Esophagus squamous epithelium (tissue), 5 donors: ENCODE data around the gene DDX23. TPM values are rescaled to one million over a fixed set of nuclear protein-coding genes. Genes with fewer than 3 reads are reported as not detected.

ENCODE experiments used
- DNase-seq: peaks from one replicate; lab custom pipeline; 2025; lab: John Stamatoyannopoulos, UW
- H3K27ac ChIP-seq, 4 donors: fragments of 200-600 bp; sonication (generic); one replicate each; pipeline ENCODE4 v1.5.1; 2016 to 2019; ENCODE audit warnings: mild to moderate bottlenecking in 1 of 4
- H3K27me3 ChIP-seq, 4 donors: fragments of 200-600 bp; sonication (generic); 1 replicate in 3 of 4; 2 replicates in 1 of 4; pipeline versions ENCODE4 v1.5.1 to v1.6.0; 2017 to 2021; ENCODE audit warnings: antibody characterized with exemption in 1 of 4
- H3K36me3 ChIP-seq, 3 donors: fragments of 200-600 bp; sonication (generic); one replicate each; pipeline ENCODE4 v1.5.1; 2016 to 2019
- H3K4me1 ChIP-seq, 3 donors: fragments of 200-600 bp; sonication (generic); one replicate each; pipeline ENCODE4 v1.5.1; 2017 to 2019
- H3K4me3 ChIP-seq, 4 donors: fragments of 200-600 bp; sonication (generic); 1 replicate in 3 of 4; 2 replicates in 1 of 4; pipeline ENCODE4 v1.5.1; 2016 to 2019; ENCODE audit warnings: mild to moderate bottlenecking in 2 of 4, moderate library complexity in 1 of 4
- H3K9me3 ChIP-seq, 3 donors: fragments of 200-600 bp; sonication (generic); one replicate each; pipeline ENCODE4 v1.5.1; 2016 to 2019
- CTCF ChIP-seq, 6 experiments: fragments of 450-650 bp in 4 of 6; fragments of 200-600 bp in 2 of 6; sonication (generic) in 2 of 6; IDR thresholded peaks; one replicate each; pipeline ENCODE4 v1.5.1; 2016 to 2019; ENCODE audit warnings: antibody characterized with exemption in 6 of 6, mild to moderate bottlenecking in 4 of 6, moderate library complexity in 4 of 6
- POLR2A ChIP-seq, 4 donors: fragments of 450-650 bp; IDR thresholded peaks; one replicate each; pipeline ENCODE4 v1.6.1; 2017; ENCODE audit warnings: antibody characterized with exemption in 4 of 4, mild to moderate bottlenecking in 4 of 4, moderate library complexity in 3 of 4
- WGBS, 2 donors: methylation state at CpG; one replicate each; pipeline ENCODE4 v1.1.5; 2018; 5-methylcytosine and 5-hydroxymethylcytosine counted together
- intact Hi-C: fragments of 100-400 bp; cut with DNase I; formaldehyde crosslinking; loops from one replicate; pipeline ENCODE4 v1.15.0; 2022
- total RNA-seq, 4 donors: library from RNA; depleted of rRNA; stranded (reverse); fragments of >200 nt; gene quantifications; one replicate each; pipeline ENCODE4 v1.1.0, GENCODE V29; 2016
- donor health status: DM: yes; HTN: yes; CAD: no.

Gene DDX23
- total RNA-seq, 4 donors from 2014 or later = 46.0 to 71.5 (median 56.7) TPM

- Histone ChIP-seq H3K27me3 (peaks cover 0 to 26% (median 0%) of the 10 kb centered on the region in 4 donors), H3K4me3 (peak overlapping the region in 3 of 4 donors; percentile 14 to 46 (median 32)), H3K4me1 (peaks cover 8 to 11% (median 9%) of the 10 kb centered on the region in 3 donors), H3K9me3 (no peaks in the 10 kb centered on the region), H3K27ac (no peak overlapping the region), H3K36me3 (no peaks in the 10 kb centered on the region)
- WGBS, 2 donors = 5 to 21% methylated on average over 6 to 34 of the region's 37 CpGs
- intact Hi-C loops = loop anchor here (2.0 kb wide), 1 partner anchor 38 kb away; the partner anchor contains the start of gene DDX23
- DNase-seq = no peak
- peak; percentile 71 to 95 (median 90) for TF ChIP-seq CTCF (IDR thresholded peaks at IDR 0.05)
- no peak for TF ChIP-seq POLR2A (IDR thresholded peaks at IDR 0.05)
These were observed 38.9 kb upstream of the DDX23 start for GRCh38 chr12:48890657-48891418.

GRCh38 chr12:48889679-48890078 lies 37.7 kb upstream of the DDX23 start:
- no peaks in the 10 kb centered on the region for H3K9me3 ChIP-seq
- no peak overlapping the region for H3K27ac ChIP-seq
- DNase-seq = no peak
- WGBS, 2 donors = 52 to 81% methylated on average over 3 of the region's 3 CpGs
- TF ChIP-seq POLR2A (IDR thresholded peaks at IDR 0.05) (no peak), CTCF (IDR thresholded peaks at IDR 0.05) (no peak)
- no peaks in the 10 kb centered on the region for H3K36me3 ChIP-seq
- no peak overlapping the region for H3K4me3 ChIP-seq
- intact Hi-C loops = loop anchor here (2.0 kb wide), 1 partner anchor 37 kb away; the partner anchor contains the start of gene DDX23
- peaks cover 0 to 26% (median 0%) of the 10 kb centered on the region in 4 donors for H3K27me3 ChIP-seq
- peaks cover 8 to 11% (median 9%) of the 10 kb centered on the region in 3 donors for H3K4me1 ChIP-seq

- 53 to 59% methylated on average over 9 to 13 of the region's 13 CpGs for WGBS, 2 donors
- no peaks in the 10 kb centered on the region for H3K9me3 ChIP-seq
These were observed 31.6 kb upstream of the DDX23 start for GRCh38 chr12:48883305-48884161.

GRCh38 chr12:48882972-48883304 lies 31.0 kb upstream of the DDX23 start:
- H3K9me3 ChIP-seq = no peaks in the 10 kb centered on the region
- peak overlapping the region in 3 of 4 donors; percentile 7 to 36 (median 34) for H3K27ac ChIP-seq
- 73 to 89% methylated on average over 2 to 3 of the region's 3 CpGs for WGBS, 2 donors
- H3K4me3 ChIP-seq = no peak overlapping the region
- no peaks in the 10 kb centered on the region for H3K36me3 ChIP-seq
- peaks cover 0 to 45% (median 0%) of the 10 kb centered on the region in 4 donors for H3K27me3 ChIP-seq
- H3K4me1 ChIP-seq = peaks cover 0 to 24% (median 3%) of the 10 kb centered on the region in 3 donors
- intact Hi-C loops = no loop called here
- TF ChIP-seq CTCF (IDR thresholded peaks at IDR 0.05) (no peak), POLR2A (IDR thresholded peaks at IDR 0.05) (no peak)
- DNase-seq = no peak

More at GRCh38 chr12:48883305-48884161, 31.6 kb upstream of the DDX23 start:
- Histone ChIP-seq H3K36me3 (no peaks in the 10 kb centered on the region), H3K27ac (peak overlapping the region in 3 of 4 donors; percentile 7 to 36 (median 34)), H3K4me1 (peaks cover 0 to 24% (median 3%) of the 10 kb centered on the region in 3 donors), H3K4me3 (no peak overlapping the region), H3K27me3 (peaks cover 0 to 45% (median 0%) of the 10 kb centered on the region in 4 donors)
- intact Hi-C loops = no loop called here
- no peak for DNase-seq
- TF ChIP-seq CTCF (IDR thresholded peaks at IDR 0.05) (no peak), POLR2A (IDR thresholded peaks at IDR 0.05) (no peak)
